ENCODE results near the gene CLEC9A.

The CLEC9A gene

DNA sequence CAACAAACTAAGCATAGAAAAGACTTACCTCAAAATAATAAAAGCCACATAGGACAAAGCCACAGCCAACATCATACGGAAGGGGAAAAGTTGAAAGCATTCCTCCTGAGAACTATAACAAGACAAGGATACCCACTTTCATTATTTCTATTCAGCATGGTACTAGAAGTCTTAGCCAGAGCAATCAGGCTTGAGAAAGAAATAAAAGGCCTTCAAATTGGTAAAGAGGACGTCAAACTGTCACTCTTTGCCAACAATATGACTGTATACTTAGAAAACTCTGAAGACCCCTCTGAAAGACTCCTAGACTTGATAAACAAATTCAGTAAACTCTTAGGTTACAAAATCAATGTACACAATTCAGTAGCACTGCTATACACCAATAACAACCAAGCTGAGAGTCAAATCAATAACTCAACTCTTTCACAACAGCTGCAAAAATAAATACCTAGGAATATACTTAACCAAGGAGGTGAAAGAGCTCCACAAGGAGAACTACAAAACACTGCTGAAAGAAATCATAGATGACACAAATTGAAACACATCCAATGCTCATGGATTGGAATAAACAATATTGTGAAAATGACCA lies 79.9 kb downstream of the CLEC9A start:
- DNase-seq: no peak

DNA sequence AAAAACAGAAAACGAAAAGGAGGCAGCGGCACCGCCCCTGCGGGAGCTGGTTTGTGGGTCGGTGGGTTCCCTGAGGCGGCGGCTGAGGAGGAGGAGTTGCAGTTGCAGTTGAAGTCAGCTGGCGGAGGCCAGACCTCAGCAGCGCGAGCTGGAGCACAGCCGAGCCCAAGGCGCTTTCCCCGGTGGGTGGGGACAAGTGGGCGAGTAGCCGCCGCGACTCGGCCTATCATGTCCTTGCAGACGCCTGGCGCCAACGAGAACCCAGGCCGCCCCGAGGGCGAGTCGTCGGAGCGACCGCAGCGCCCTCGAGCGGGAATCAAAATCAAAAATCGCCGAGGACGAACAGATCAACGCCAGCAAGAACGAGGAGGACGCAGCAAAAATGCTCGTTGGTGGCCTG lies 81.0 kb downstream of the CLEC9A start:
- no peak for DNase-seq

DNA sequence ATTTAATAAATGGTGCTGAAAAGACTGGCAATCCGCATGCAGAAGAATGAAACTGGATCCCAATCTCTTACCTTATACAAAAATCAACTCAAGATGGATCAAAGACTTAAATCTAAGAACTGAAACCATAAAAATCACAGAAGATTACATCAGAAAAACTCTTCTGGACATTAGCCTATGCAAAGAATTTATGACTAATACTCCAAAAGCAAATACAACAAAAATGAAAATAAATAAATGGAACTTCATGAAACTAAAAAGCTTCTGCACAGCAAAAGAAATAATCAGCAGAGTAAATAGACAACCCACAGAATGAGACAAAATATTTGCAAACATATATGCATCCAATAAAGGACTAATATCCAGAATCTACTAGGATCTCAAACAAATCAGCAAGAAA lies 82.6 kb downstream of the CLEC9A start:
- DNase-seq: no peak

DNA sequence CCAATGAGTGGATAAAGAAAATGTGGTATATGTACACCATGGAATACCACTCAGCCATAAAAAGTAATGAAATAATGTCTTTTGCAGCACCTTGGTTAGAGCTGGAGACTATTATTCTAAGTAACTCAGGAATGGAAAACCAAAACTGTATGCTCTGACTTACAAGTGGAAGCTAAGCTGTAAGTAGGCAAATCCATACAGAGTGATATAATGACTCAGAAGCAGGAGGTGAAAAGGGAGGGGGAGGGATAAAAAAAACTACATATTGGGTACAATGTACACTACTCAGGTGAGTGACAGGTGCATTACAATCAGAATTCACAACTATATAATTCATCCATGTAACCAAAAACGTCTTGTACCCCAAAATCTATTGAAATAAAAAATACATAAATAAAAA lies 83.4 kb downstream of the CLEC9A start:
- DNase-seq: no peak

DNA sequence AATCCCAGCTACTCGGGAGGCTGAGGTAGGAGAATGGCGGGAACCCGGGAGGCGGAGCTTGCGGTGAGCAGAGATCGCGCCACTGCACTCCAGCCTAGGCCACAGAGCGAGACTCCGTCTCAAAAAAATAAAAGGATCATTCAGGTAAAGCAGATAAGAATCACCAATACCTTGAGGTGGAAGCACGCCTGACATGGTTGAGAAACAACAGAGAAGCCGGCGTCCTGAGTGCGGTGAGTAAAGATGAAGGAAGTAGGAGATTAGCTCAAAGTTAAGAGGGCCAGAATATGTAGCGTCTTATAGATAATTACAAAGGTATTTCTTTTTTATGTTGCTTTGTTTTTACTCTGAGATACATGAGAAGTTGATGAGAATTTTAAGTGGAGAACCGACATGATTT lies 84.8 kb downstream of the CLEC9A start:
- no peak for DNase-seq

Data from anterior cingulate cortex (tissue), 58 donors.